ENCODE measurements around the gene OR10G3. TPM values are rescaled to one million over a fixed set of nuclear protein-coding genes. Genes with fewer than 3 reads are reported as not detected.

The OR10G3 gene
- total and polyA plus RNA-seq, 2 of the 13 experiments (the other 11 are each of a cell fraction or from before 2014, with no cell fraction given): not detected

DNA sequence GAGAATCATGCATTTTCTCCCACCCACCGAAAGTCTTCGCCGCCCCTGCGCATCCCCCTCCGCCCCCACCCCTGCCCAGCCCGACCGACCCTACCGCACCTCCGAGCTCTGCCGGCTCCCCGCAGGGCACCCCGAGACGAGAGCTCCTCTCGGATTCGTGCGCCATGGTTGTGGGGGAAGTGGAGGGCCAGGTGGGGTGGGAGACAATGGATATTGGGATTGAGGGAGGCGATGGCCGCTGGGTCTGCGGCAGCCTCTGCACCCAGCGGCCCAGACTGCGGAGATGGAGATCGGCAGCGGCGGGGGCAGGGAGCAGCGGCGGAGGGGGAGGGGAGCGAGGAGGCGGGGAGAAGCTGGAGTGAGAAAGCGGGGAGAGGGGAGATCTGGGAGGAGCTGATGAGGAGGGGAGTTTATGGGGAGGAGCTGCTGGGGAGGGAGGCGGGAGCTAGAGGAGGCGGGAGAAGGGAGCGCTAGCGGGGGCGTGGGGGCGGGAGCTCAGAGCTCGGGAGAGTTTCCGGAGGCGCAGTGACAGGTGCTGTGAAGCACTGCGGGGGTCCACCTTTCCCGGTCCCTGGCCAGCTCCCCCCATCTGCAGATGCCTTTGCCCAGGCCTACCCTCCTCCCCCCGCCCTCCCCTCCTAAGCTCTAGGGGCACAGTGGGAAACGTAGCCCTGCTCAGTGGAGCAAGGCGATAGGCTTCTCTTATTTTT is 53.8 kb downstream of the OR10G3 start, which contains the start of gene SALL2 (continued):
- TF ChIP-seq HIVEP1 (CRISPR knock-in tag; IDR thresholded peaks at IDR 0.05) (peak; percentile 23; the same call in 1 of the 2 replicates), ZNF326 (CRISPR knock-in tag; IDR thresholded peaks at IDR 0.05; ENCODE audit: borderline replicate concordance) (no peak), CEBPB (IDR thresholded peaks at IDR 0.05; ENCODE audit: borderline replicate concordance, low read depth, low read length) (no peak), ZNF883 (CRISPR knock-in tag; IDR thresholded peaks at IDR 0.05; ENCODE audit: not compliant biosample characterization) (peak; percentile 51), MTA1 (CRISPR knock-in tag; IDR thresholded peaks at IDR 0.05; ENCODE audit: borderline replicate concordance) (no peak), SRSF4 (IDR thresholded peaks at IDR 0.05; ENCODE audit: low read depth, low read length, poor library complexity, severe bottlenecking) (no peak), TBP (CRISPR knock-in tag; IDR thresholded peaks at IDR 0.05) (no peak), PITX1 (CRISPR knock-in tag; IDR thresholded peaks at IDR 0.05) (no peak; the same call in 1 of the 2 replicates), YEATS4 (CRISPR knock-in tag; IDR thresholded peaks at IDR 0.05; ENCODE audit: borderline replicate concordance) (no peak; the same call in 1 of the 2 replicates), FOXK1 (CRISPR knock-in tag; IDR thresholded peaks at IDR 0.05; ENCODE audit: borderline replicate concordance, low read depth) (no peak)
- TF ChIP-seq, protein P1, sequence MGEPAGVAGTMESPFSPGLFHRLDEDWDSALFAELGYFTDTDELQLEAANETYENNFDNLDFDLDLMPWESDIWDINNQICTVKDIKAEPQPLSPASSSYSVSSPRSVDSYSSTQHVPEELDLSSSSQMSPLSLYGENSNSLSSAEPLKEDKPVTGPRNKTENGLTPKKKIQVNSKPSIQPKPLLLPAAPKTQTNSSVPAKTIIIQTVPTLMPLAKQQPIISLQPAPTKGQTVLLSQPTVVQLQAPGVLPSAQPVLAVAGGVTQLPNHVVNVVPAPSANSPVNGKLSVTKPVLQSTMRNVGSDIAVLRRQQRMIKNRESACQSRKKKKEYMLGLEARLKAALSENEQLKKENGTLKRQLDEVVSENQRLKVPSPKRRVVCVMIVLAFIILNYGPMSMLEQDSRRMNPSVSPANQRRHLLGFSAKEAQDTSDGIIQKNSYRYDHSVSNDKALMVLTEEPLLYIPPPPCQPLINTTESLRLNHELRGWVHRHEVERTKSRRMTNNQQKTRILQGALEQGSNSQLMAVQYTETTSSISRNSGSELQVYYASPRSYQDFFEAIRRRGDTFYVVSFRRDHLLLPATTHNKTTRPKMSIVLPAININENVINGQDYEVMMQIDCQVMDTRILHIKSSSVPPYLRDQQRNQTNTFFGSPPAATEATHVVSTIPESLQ (CRISPR knock-in tag; conservative IDR thresholded peaks at IDR 0.05): no peak
- TF ChIP-seq, protein P2, sequence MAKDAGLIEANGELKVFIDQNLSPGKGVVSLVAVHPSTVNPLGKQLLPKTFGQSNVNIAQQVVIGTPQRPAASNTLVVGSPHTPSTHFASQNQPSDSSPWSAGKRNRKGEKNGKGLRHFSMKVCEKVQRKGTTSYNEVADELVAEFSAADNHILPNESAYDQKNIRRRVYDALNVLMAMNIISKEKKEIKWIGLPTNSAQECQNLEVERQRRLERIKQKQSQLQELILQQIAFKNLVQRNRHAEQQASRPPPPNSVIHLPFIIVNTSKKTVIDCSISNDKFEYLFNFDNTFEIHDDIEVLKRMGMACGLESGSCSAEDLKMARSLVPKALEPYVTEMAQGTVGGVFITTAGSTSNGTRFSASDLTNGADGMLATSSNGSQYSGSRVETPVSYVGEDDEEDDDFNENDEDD (CRISPR knock-in tag; IDR thresholded peaks at IDR 0.05; ENCODE audit: borderline replicate concordance): 0 out of 2 replicates have a peak, but pooled peaks have one; percentile 30
- TF ChIP-seq, protein P3, sequence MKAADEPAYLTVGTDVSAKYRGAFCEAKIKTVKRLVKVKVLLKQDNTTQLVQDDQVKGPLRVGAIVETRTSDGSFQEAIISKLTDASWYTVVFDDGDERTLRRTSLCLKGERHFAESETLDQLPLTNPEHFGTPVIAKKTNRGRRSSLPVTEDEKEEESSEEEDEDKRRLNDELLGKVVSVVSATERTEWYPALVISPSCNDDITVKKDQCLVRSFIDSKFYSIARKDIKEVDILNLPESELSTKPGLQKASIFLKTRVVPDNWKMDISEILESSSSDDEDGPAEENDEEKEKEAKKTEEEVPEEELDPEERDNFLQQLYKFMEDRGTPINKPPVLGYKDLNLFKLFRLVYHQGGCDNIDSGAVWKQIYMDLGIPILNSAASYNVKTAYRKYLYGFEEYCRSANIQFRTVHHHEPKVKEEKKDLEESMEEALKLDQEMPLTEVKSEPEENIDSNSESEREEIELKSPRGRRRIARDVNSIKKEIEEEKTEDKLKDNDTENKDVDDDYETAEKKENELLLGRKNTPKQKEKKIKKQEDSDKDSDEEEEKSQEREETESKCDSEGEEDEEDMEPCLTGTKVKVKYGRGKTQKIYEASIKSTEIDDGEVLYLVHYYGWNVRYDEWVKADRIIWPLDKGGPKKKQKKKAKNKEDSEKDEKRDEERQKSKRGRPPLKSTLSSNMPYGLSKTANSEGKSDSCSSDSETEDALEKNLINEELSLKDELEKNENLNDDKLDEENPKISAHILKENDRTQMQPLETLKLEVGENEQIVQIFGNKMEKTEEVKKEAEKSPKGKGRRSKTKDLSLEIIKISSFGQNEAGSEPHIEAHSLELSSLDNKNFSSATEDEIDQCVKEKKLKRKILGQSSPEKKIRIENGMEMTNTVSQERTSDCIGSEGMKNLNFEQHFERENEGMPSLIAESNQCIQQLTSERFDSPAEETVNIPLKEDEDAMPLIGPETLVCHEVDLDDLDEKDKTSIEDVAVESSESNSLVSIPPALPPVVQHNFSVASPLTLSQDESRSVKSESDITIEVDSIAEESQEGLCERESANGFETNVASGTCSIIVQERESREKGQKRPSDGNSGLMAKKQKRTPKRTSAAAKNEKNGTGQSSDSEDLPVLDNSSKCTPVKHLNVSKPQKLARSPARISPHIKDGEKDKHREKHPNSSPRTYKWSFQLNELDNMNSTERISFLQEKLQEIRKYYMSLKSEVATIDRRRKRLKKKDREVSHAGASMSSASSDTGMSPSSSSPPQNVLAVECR (CRISPR knock-in tag; IDR thresholded peaks at IDR 0.05; ENCODE audit: borderline replicate concordance): peak; percentile 72
- TF ChIP-seq, protein P4, sequence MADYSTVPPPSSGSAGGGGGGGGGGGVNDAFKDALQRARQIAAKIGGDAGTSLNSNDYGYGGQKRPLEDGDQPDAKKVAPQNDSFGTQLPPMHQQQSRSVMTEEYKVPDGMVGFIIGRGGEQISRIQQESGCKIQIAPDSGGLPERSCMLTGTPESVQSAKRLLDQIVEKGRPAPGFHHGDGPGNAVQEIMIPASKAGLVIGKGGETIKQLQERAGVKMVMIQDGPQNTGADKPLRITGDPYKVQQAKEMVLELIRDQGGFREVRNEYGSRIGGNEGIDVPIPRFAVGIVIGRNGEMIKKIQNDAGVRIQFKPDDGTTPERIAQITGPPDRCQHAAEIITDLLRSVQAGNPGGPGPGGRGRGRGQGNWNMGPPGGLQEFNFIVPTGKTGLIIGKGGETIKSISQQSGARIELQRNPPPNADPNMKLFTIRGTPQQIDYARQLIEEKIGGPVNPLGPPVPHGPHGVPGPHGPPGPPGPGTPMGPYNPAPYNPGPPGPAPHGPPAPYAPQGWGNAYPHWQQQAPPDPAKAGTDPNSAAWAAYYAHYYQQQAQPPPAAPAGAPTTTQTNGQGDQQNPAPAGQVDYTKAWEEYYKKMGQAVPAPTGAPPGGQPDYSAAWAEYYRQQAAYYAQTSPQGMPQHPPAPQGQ (CRISPR knock-in tag; IDR thresholded peaks at IDR 0.05; ENCODE audit: borderline replicate concordance): no peak
- TF ChIP-seq, protein P5, sequence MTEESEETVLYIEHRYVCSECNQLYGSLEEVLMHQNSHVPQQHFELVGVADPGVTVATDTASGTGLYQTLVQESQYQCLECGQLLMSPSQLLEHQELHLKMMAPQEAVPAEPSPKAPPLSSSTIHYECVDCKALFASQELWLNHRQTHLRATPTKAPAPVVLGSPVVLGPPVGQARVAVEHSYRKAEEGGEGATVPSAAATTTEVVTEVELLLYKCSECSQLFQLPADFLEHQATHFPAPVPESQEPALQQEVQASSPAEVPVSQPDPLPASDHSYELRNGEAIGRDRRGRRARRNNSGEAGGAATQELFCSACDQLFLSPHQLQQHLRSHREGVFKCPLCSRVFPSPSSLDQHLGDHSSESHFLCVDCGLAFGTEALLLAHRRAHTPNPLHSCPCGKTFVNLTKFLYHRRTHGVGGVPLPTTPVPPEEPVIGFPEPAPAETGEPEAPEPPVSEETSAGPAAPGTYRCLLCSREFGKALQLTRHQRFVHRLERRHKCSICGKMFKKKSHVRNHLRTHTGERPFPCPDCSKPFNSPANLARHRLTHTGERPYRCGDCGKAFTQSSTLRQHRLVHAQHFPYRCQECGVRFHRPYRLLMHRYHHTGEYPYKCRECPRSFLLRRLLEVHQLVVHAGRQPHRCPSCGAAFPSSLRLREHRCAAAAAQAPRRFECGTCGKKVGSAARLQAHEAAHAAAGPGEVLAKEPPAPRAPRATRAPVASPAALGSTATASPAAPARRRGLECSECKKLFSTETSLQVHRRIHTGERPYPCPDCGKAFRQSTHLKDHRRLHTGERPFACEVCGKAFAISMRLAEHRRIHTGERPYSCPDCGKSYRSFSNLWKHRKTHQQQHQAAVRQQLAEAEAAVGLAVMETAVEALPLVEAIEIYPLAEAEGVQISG (CRISPR knock-in tag; IDR thresholded peaks at IDR 0.05): peak; percentile 63

Data from HepG2 (cell line).